ENCODE data around the gene TOLLIP. TPM values are rescaled to one million over a fixed set of nuclear protein-coding genes. Genes with fewer than 3 reads are reported as not detected.
"Not testable (repeated sequence)": the region's sequence is repeated elsewhere in the genome, so short reads cannot be mapped to it uniquely, and the experiment has no call there.

Gene TOLLIP
- 10 to 100 TPM; 36.7 to 37.5 TPM for total RNA-seq

GRCh38 chr11:1309498-1310317 lies at the start of gene TOLLIP:
TOLLIP (minus strand) TSS chr11:1309632; CDS start chr11:1309498, 134 bp downstream.
- peak within 1 kb of the TSS; percentile 79 for H3K4me3 Mint-ChIP-seq
- peak within 1 kb of the TSS; percentile 94 for H3K27ac Mint-ChIP-seq
- ATAC-seq (ENCODE audit: low read depth) (peak; percentile 92), DNase-seq (peak; percentile 100)
- H3K27me3 Mint-ChIP-seq: peaks cover 7% of the 10 kb centered on the region
- H3K36me3 Mint-ChIP-seq: peaks cover 10% of the 10 kb centered on the region
- POLR2A ChIA-PET: interaction anchor here (0.7 to 1.9 kb wide), 8 partner anchors 11 to 79 kb away, joined by 3 to 18 read pairs (median 6); partner anchors contain the start of gene BRSK2
- peaks cover 28% of the 10 kb centered on the region for H3K4me1 Mint-ChIP-seq
- H3K9me3 Mint-ChIP-seq: peaks cover 8% of the 10 kb centered on the region

- POLR2A ChIA-PET; H3K36me3 Mint-ChIP-seq; DNase-seq; H3K4me3 Mint-ChIP-seq; H3K27ac Mint-ChIP-seq; H3K9me3 Mint-ChIP-seq; H3K4me1 Mint-ChIP-seq; H3K27me3 Mint-ChIP-seq; ATAC-seq (ENCODE audit: low read depth): not testable (repeated sequence)
Observed at GRCh38 chr11:1358931-1359330, 49.5 kb upstream of the TOLLIP start.

GRCh38 chr11:1358286-1358685 lies 48.9 kb upstream of the TOLLIP start:
- Mint-ChIP-seq H3K4me1 (no peaks in the 10 kb centered on the region), H3K9me3 (no peaks in the 10 kb centered on the region), H3K27me3 (peaks cover 2% of the 10 kb centered on the region), H3K27ac (no peak overlapping the region), H3K4me3 (no peak overlapping the region), H3K36me3 (no peaks in the 10 kb centered on the region)
- POLR2A ChIA-PET: no interaction called here
- no peak for ATAC-seq (ENCODE audit: low read depth)
- no peak for DNase-seq

- Mint-ChIP-seq H3K4me3 (no peak overlapping the region), H3K27ac (no peak overlapping the region)
- no peak for ATAC-seq (ENCODE audit: low read depth)
Observed at GRCh38 chr11:1356478-1356960, 47.1 kb upstream of the TOLLIP start.

GRCh38 chr11:1356007-1356435 lies 46.6 kb upstream of the TOLLIP start:
- Mint-ChIP-seq H3K4me3 (no peak overlapping the region), H3K27me3 (peaks cover 2% of the 10 kb centered on the region), H3K4me1 (no peaks in the 10 kb centered on the region), H3K9me3 (no peaks in the 10 kb centered on the region), H3K27ac (no peak overlapping the region), H3K36me3 (no peaks in the 10 kb centered on the region)
- DNase-seq (no peak), ATAC-seq (ENCODE audit: low read depth) (no peak)
- POLR2A ChIA-PET: no interaction called here

More at GRCh38 chr11:1356478-1356960, 47.1 kb upstream of the TOLLIP start:
- POLR2A ChIA-PET: no interaction called here
- Mint-ChIP-seq H3K9me3 (no peaks in the 10 kb centered on the region), H3K4me1 (no peaks in the 10 kb centered on the region), H3K27me3 (peaks cover 2% of the 10 kb centered on the region), H3K36me3 (no peaks in the 10 kb centered on the region)
- DNase-seq: no peak

GRCh38 chr11:1354125-1354938 lies 44.9 kb upstream of the TOLLIP start:
- no peak for ATAC-seq (ENCODE audit: low read depth)
- Mint-ChIP-seq H3K27ac (no peak overlapping the region), H3K4me1 (no peaks in the 10 kb centered on the region), H3K4me3 (no peak overlapping the region), H3K9me3 (no peaks in the 10 kb centered on the region), H3K27me3 (peaks cover 2% of the 10 kb centered on the region), H3K36me3 (no peaks in the 10 kb centered on the region)
- no peak for DNase-seq
- POLR2A ChIA-PET: no interaction called here

GRCh38 chr11:1353383-1354124 lies 44.1 kb upstream of the TOLLIP start:
- DNase-seq: no peak
- no peak for ATAC-seq (ENCODE audit: low read depth)
- H3K4me1 Mint-ChIP-seq: no peaks in the 10 kb centered on the region
- H3K4me3 Mint-ChIP-seq: no peak overlapping the region
- no peak overlapping the region for H3K27ac Mint-ChIP-seq
- H3K9me3 Mint-ChIP-seq: no peaks in the 10 kb centered on the region
- H3K36me3 Mint-ChIP-seq: no peaks in the 10 kb centered on the region
- peaks cover 2% of the 10 kb centered on the region for H3K27me3 Mint-ChIP-seq
- POLR2A ChIA-PET: no interaction called here

- POLR2A ChIA-PET: no interaction called here
Observed at GRCh38 chr11:1352696-1353382, 43.4 kb upstream of the TOLLIP start.

GRCh38 chr11:1351278-1351937 lies 42.0 kb upstream of the TOLLIP start:
- H3K36me3 Mint-ChIP-seq: no peaks in the 10 kb centered on the region
- POLR2A ChIA-PET: no interaction called here
- ATAC-seq (ENCODE audit: low read depth) (no peak), DNase-seq (no peak)
- H3K27me3 Mint-ChIP-seq: peaks cover 2% of the 10 kb centered on the region
- no peaks in the 10 kb centered on the region for H3K9me3 Mint-ChIP-seq
- no peaks in the 10 kb centered on the region for H3K4me1 Mint-ChIP-seq
- H3K27ac Mint-ChIP-seq: no peak overlapping the region
- H3K4me3 Mint-ChIP-seq: no peak overlapping the region

More at GRCh38 chr11:1352696-1353382, 43.4 kb upstream of the TOLLIP start:
- Mint-ChIP-seq H3K27ac (no peak overlapping the region), H3K4me3 (no peak overlapping the region), H3K36me3 (no peaks in the 10 kb centered on the region), H3K27me3 (peaks cover 2% of the 10 kb centered on the region), H3K9me3 (no peaks in the 10 kb centered on the region), H3K4me1 (no peaks in the 10 kb centered on the region)
- no peak for ATAC-seq (ENCODE audit: low read depth)
- no peak for DNase-seq

- POLR2A ChIA-PET: no interaction called here
- H3K9me3 Mint-ChIP-seq: no peaks in the 10 kb centered on the region
- no peak for DNase-seq
- H3K27ac Mint-ChIP-seq: no peak overlapping the region
- H3K27me3 Mint-ChIP-seq: peaks cover 2% of the 10 kb centered on the region
- no peaks in the 10 kb centered on the region for H3K36me3 Mint-ChIP-seq
- ATAC-seq (ENCODE audit: low read depth): no peak
- peaks cover 9% of the 10 kb centered on the region for H3K4me1 Mint-ChIP-seq
- no peak overlapping the region for H3K4me3 Mint-ChIP-seq
Observed at GRCh38 chr11:1350086-1350725, 40.8 kb upstream of the TOLLIP start.

GRCh38 chr11:1349327-1350041 lies 40.1 kb upstream of the TOLLIP start:
- H3K4me3 Mint-ChIP-seq: no peak overlapping the region
- H3K4me1 Mint-ChIP-seq: peaks cover 9% of the 10 kb centered on the region
- DNase-seq: no peak
- H3K27me3 Mint-ChIP-seq: no peaks in the 10 kb centered on the region
- H3K27ac Mint-ChIP-seq: no peak overlapping the region
- H3K9me3 Mint-ChIP-seq: no peaks in the 10 kb centered on the region
- ATAC-seq (ENCODE audit: low read depth): no peak
- H3K36me3 Mint-ChIP-seq: no peaks in the 10 kb centered on the region
- POLR2A ChIA-PET: no interaction called here

Measured in activated naive CD8-positive, alpha-beta T cell treated with anti-CD3 and anti-CD28 coated beads, Interleukin-2, amount 10 ng/mL, durations not matched to agents 7 days and 5 days (primary cell).